Stimulated activated effector memory CD8-positive, alpha-beta T cell treated with anti-CD3 and anti-CD28 coated beads, Interleukin-12 subunit alpha, Interleukin-12 subunit beta, amount 100 ng/mL, for 72 hours (primary cell): Measurements from ENCODE around the gene CDH26.

Source experiments
- ATAC-seq: fragments of 150-1000 bp; cut with Tn5 transposase; 2 replicates; pipeline ENCODE4 v1.10.0; 2021
- DNase-seq, 2 donors: peaks; one replicate each; pipeline ENCODE4 v3.0.0; 2021 to 2022; ENCODE audit warnings: low spot score in 2 of 2
- H3K27ac Mint-ChIP-seq: one replicate; pipeline ENCODE4 v1.8.0; 2022; ENCODE audit warnings: mild to moderate bottlenecking, mixed read lengths
- H3K36me3 Mint-ChIP-seq: one replicate; pipeline ENCODE4 v1.8.0; 2022; ENCODE audit warnings: mild to moderate bottlenecking, mixed read lengths
- H3K4me1 Mint-ChIP-seq: one replicate; pipeline ENCODE4 v1.8.0; 2022; ENCODE audit warnings: mixed read lengths
- H3K4me3 Mint-ChIP-seq: one replicate; pipeline ENCODE4 v1.8.0; 2022; ENCODE audit warnings: mild to moderate bottlenecking, mixed read lengths
- H3K9me3 Mint-ChIP-seq: one replicate; pipeline ENCODE4 v1.8.0; 2022; ENCODE audit warnings: mixed read lengths

Gene CDH26

DNA sequence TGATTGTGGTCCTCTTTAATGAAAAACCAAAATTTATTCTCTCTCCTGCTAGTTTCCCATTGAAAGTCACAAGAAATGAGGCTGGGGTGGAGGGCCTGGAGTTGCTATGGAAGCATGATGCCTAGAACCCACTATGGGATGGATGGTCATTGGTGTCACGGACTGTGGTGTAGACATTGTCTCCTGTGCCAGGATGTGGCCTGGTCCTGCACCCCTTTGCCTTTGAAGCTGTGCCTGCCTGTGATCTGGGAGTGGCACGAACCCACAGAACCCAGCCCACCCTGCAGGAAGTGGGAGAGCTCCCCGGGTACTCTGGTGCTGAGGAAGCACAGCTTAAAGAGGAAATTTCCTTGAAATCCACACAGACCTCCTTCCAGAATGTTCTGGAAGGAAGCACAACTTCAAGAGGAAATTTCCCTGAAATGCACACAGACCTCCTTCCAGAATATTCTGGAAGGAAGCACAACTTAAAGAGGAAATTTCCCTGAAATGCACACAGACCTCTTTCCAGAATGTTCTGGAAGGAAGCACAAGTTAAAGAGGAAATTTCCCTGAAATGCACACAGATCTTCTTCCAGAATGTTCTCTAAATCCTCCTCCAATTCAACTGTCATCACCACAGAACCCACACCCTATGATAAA is 105.6 kb downstream of the CDH26 start:
- Mint-ChIP-seq H3K27ac (no peak overlapping the region), H3K36me3 (no peaks in the 10 kb centered on the region), H3K4me1 (peaks cover 19% of the 10 kb centered on the region), H3K9me3 (no peaks in the 10 kb centered on the region), H3K4me3 (no peak overlapping the region)
- ATAC-seq (no peak), DNase-seq (no peak)
